GM18511 (cell line): Measurements from ENCODE around the gene PIP5K1B.

Experiments
- ATAC-seq: cut with Tn5 transposase; IDR thresholded peaks from one replicate; pipeline ENCODE4 v1.9.1; 2021; ENCODE audit warnings: mild to moderate bottlenecking, moderate library complexity; ENCODE audit not compliant: unreplicated experiment

PIP5K1B gene

DNA sequence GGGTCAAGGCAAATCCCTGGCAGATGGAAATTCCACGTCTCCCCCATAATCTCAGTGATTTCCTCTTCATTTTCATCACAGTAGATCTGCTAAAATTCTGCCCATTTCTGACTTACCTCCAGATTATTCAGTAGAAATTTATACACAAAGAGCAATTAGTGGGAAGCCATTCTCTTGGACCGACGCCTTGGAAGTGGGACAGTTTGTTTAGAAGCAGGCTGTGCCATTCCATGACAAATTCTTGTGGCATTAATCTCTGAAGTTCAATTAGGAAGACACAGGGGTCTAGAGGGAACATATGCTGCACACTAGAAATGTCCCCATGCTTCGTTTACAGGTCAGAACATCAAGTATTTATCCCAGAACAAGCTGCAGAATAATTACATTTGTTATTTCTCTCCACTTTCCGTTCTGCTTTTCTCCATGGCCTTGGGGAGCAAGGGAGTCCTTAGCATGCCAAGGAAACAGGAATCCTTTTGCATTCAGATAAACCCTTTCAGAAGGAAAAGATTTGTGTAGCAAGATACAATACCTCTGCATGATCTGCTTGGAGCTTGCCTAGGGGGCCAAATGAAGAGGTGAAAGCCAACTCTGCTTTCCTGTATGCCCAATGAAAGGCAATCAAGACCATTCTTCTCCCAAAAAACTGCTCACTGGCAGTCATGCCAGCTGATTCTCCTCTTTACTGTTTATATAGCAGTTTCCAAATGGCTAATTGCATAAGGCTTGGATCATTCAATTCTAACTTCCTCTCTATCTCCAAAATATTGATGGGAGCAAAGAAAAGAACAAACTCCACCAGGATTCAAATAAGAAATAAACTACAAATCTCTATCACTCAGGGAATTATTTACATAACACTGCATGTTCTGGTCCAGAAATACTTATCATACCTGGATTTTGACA lies 311.4 kb downstream of the PIP5K1B start:
- ATAC-seq: no peak

DNA sequence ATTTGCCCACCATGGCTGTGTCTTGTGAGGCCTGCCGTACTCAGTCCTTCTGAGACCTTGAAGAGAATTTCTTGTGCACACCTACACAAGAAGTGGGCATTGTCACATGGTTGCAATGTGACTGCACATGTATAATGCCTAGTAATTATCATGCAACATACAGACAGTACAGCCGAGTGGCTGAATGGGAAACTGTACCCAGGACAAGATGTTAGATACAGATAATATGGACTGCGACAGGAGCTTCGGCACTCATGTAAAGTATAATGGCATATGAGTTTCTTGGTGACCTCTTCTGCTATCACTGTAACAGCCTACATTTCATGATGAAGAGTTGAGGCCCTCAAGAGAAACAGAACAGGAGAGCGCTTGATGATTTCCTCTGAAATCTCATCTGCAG lies 313.7 kb downstream of the PIP5K1B start:
- ATAC-seq: no peak

DNA sequence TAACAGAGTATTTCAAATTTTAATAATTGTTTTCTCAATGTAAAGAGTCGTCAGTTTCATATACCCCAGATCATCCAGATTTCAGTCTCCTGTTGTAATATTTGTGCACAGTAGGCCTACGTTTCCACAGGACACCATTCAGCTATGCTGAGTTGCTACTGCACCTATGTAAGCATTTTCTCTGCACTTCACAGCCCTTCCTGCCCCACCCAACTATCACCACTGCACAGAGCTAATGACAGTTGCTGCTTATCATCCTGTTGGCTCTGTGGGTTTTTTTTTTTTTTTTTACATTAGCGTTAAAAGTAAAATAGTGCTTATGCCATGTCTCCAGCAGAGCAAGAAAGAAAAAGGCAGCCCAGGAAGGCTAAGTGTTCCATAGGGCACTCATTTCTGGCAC lies 314.8 kb downstream of the PIP5K1B start:
- ATAC-seq: no peak

DNA sequence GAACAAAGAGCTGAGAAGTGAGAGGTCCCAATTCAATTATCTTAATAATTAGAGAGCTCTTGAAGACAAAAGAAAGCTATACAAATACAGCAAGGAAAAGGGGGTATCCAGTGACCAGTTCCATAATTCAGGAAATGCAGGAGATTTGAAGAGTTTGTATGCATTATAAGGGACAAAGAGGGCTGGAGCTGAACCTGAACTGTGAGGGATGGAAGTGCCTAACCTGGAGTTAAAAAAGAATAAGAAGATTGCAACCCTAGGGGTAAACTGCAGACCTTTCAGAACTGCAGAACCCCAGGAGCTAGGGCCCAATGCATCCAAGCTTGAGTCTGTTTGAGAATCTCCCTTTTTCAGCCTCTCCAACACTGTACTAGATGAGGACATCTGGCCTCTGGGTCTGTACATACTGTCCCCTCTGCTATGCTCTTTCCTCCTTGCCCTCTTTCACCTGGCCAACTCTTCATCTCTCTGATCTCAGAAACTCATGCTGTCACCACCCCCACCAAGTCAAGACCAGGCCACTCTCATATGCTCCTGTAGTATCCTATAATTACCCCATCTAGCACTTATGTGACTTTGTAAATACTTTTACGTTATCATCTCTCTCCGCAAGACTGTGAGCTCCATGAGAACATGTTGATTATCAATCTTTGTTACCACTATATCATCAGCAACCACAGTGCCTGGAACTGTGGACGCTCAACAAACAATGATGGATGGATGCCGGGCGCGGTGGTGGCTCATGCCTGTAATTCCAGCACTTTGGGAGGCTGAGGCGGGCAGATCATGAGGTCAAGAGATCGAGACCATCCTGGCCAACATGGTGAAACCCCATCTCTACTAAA lies 315.5 kb downstream of the PIP5K1B start:
- no peak for ATAC-seq

DNA sequence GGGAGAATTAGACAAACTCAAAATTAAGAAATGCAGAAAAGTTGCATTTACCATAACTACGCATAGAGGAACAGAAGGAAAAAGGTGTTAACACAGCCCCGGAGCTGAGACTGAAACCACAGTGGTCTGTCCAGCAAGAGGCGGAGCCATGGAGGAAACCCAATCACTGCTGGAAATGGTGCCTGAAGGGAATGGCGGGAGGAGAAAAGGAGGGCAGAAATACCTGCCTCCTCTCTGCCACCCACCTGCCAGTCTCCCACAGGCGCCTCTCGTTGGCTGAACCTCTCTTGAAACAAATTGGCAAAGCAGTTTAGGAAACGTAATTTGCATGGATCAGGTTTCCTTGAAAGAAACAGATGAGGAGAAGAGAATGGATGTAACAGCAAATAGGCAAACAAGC lies 318.6 kb downstream of the PIP5K1B start:
- ATAC-seq: no peak

DNA sequence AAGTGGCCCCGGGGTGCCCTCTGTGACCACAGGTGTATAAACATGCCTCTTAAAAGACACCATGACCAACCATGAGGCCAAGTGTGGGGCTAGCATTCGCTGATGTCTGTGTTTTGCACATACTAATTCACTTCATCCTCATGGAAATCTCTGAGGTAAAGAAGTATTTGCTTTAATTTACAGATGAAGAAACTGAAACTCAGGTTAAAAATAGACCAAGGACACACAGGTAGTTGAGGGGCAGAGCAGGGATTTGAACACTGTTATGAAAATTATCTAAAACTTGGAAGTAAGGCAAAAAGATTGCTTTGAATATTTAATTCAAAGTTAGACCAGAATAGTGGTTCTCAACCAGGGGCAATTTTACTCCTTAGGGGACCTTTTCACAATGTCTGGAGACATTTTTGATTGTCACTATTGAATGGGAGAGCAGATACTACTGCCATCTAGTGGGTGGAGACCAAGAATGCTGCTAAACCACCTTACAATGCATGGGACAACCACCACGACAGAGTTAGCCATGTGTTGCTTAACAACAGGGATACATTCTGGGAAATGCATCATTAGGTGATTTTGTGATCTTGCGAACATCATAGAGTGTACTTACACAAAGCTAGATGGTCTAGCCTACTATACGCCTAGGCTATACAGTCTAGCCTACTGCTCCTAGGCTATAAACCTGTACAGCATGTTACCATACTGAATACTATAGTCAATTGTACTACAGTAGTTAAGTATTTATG lies 322.5 kb downstream of the PIP5K1B start:
- peak; percentile 89 for ATAC-seq

DNA sequence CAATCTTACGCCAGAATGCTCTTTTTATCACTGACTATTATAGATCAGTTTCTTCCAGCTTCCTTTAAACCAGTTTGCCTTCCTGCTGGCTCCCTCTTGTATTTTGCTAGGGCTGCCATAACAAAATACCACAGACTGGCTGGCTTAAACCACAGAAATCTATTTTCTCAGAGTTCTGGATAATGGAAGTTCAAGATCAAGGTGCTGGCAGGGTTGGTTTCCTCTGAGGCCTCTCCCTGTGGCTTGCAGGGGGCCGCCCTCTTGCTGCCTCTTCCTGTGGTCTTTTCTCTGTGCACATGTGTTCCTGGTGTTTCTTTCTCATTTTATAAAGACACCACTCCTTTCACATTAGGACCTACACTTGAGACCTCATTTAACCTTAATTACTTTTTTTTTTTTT lies 323.7 kb downstream of the PIP5K1B start:
- ATAC-seq: no peak

DNA sequence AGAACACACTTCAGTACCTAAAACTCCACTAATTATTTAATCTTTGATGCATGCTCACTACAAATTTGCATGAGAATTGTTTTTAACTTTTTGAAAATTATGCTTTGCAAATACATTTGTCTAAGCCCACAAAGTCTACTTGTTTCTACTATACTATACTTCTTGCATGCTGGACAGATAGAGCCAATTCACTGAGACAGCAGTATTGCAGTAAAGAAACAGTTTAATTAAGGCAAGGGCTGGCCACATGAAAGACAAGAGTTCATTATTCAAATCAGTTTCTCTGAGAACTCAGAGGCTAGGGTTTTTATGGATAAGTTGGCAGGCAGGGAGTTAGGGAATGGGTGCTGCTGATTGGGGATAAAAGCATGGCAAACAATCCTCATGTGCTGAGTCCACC lies 324.5 kb downstream of the PIP5K1B start:
- no peak for ATAC-seq

DNA sequence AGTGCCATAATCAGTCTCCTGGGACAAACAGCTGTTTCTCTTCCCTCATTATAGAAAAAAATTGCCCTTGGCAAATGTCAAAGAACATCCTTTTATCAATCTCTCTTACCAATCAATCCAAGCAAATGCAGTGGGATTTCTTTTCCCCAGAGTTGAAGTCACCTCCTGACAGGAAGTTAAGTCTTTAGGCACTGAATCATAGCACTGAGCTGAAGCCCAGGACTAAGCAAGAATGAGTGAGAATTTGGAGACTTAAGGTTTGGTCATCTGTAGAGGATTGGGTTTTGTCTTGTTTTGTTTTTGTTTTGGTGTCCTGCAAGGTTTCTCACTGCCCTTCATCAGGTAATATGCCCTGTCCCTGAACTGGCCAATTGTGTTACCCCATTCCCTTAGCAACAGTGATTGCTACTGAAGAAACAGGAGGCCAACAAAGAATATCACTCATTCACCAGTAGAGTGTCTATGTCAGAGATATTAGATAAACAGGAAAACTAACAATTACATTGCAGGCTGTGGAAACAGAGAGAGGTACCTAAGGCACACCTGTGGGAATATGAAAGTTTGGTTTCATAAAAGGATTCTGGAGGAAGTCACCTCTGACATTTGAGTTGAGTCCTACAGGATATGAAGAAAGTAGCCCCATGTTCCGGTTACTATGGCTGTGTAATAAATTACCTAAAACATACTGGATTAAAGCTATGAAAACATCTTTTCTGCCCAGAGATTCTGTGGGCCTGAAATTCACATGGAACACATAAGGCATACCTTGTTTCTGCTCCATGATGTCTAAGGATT lies 326.0 kb downstream of the PIP5K1B start:
- no peak for ATAC-seq

DNA sequence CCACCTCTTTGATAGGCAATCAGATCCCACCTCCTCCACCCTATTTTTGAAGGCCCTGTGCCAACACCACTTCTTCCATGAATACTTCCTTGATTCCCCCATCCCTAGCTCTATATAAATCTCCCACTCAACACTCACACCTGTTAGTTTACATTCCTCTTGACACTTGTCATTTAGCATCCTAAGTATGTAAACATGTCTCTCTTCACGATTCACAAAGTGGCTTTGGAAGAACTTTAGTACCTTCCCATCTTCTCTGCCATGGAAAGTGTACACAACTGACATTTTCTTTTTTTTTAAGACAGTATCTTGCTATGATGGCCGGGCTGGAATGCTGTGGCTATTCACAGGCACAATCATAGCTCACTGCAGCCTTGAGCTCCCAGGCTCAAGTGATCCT lies 329.0 kb downstream of the PIP5K1B start:
- no peak for ATAC-seq

DNA sequence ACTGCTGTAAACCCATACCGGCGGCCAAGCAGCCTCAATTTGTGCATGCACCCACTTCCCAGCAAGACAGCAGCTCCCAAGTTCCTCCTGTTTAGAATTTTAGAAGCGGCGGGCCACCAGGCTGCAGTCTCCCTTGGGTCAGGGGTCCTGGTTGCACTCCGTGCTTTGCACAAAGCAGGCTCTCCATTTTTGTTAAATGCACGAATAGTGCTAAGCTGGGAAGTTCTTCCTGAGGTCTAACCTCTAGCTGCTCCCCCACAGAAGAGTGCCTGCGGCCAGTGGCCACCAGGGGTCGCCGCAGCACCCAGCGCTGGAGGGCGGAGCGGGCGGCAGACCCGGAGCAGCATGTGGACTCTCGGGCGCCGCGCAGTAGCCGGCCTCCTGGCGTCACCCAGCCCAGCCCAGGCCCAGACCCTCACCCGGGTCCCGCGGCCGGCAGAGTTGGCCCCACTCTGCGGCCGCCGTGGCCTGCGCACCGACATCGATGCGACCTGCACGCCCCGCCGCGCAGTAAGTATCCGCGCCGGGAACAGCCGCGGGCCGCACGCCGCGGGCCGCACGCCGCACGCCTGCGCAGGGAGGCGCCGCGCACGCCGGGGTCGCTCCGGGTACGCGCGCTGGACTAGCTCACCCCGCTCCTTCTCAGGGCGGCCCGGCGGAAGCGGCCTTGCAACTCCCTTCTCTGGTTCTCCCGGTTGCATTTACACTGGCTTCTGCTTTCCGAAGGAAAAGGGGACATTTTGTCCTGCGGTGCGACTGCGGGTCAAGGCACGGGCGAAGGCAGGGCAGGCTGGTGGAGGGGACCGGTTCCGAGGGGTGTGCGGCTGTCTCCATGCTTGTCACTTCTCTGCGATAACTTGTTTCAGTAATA lies 330.6 kb downstream of the PIP5K1B start, which contains the start of gene FXN:
Gene FXN, plus strand, starts transcription at position 315 of the 871 bp plus-strand sequence. Its CDS starts 31 bp downstream, at position 346.
- peak; percentile 95 for ATAC-seq

DNA sequence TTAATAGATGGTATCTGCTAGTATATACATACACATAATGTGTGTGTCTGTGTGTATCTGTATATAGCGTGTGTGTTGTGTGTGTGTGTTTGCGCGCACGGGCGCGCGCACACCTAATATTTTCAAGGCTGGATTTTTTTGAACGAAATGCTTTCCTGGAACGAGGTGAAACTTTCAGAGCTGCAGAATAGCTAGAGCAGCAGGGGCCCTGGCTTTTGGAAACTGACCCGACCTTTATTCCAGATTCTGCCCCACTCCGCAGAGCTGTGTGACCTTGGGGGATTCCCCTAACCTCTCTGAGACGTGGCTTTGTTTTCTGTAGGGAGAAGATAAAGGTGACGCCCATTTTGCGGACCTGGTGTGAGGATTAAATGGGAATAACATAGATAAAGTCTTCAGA lies 331.3 kb downstream of the PIP5K1B start:
- ATAC-seq: peak; percentile 42

DNA sequence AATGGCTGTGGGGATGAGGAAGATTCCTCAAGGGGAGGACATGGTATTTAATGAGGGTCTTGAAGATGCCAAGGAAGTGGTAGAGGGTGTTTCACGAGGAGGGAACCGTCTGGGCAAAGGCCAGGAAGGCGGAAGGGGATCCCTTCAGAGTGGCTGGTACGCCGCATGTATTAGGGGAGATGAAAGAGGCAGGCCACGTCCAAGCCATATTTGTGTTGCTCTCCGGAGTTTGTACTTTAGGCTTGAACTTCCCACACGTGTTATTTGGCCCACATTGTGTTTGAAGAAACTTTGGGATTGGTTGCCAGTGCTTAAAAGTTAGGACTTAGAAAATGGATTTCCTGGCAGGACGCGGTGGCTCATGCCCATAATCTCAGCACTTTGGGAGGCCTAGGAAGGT lies 331.8 kb downstream of the PIP5K1B start:
- ATAC-seq: no peak

DNA sequence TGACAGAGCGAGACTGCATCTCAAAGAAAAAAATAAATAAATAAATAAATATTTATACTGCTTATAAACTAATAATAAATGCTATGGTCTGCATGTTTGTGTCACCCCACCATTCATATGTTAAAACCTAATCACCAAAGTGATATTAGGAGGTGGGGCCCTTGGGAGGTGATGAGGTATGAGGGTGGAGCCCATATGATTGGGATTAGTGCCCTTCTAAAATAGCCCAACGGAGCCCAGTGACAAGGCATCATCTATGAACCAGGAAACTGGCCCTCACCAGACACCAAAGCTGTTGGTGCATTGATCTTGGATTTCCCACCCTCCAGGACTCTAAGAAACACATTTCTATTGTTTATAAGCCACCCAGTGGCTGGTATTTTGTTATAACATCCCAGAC lies 335.6 kb downstream of the PIP5K1B start:
- no peak for ATAC-seq

DNA sequence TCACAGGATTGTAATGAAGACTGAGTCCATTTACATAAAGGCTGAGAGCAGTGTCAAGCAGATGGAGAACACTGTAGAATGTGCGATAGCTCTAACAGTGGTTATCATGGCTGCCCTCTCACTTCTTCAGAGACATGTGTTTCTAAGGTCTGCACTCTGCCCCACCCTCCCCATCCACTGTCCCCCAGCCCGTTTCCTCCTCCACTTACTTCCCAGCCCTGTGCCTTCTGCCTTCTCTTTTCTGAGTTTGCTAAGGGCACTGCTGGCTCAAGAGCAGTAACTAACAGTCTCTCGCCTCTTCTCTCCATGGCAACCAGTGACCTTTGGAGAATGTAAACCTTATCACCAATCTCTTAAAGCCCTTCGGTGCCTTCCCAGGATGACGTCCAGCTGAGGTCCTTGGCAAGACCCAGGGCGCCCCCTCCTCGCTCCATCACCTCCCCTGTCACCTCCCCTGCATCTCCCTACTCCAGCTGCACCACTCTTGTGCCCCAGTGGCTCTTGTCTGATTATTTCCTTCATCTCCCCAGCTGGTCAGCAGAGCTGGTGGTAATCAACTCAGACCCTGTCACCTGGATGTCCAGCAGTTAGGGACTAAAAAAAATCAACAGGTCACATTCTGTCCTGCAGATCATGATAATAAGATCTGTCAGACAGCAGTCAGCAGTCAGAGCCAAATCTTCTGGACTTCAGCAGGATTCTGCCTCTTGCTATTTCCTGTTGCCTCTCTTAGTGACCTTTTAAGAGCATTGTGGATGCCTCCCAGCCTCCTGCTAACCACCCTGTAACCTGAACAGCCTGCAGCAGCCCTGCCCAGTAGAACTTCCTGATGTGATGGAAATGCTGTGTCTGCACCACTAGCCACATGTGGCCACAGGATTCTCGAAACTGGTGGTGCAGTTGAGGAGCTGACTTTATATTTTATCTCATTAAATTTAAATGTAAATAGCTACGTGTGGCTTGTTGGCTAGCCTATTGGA lies 339.5 kb downstream of the PIP5K1B start:
- no peak for ATAC-seq

DNA sequence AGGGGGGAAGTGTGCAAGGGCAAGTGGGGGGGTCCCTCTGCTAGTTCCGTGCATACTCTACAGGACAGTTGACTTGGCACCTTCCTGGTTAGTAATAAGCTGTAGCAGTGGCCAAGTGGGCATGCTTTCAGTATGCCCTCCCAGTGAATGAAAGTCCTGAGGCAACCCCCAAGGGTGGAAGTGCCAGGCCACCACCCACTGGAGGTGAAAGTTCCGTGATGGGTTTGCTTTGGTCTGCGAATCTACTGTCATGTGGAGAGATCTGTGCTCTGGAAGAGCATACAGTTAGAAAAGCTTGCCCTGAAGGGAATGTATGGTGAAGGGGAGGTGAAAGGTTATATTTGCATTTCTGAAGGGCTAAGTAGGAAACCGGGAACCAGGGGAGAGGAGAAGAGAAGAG lies 340.8 kb downstream of the PIP5K1B start:
- ATAC-seq: no peak

DNA sequence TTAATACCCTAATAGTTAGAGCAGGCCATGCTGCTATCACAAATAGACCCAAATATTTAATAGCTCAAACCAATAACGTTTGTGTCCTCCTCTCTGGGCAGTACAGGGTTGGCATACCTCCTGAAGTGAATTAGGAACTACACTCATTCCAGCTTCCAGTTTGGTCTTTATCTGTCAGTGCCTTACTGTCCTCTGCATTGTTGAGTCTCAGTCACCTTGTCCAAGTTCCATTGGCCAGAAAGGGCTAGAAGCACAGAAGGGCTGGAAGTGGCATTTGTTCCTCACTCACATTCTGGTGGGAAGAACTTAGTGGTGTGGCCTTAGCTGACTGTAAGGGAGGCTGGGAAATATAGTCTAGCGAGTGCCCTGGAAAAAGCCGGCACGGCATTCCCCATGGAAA lies 341.7 kb downstream of the PIP5K1B start:
- no peak for ATAC-seq

DNA sequence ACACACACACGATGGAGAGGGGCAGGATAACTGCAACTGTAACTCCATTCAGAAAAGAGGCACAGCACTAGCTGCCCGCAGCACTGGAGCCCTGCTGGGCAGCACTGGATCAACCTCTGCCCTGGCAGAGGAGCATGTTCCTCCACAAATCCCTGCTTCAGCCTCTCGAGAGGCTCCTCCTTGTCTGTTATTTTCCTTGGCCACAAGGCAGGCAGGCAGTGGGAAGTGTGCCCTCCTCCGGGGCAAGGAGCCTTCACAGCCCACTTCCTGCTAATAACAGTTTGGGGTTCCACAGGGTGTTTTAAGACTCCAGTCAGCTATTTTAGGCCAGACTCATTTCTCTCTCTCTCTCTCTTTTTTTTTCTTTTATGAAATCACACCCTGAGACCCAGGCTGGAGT lies 342.3 kb downstream of the PIP5K1B start:
- no peak for ATAC-seq
